Mucosa of stomach (tissue), 1 donor: ENCODE measurements around the gene NLE1.
A peak's percentile ranks its signal among the peaks of the same experiment; 100 is the strongest.

Experiments
- H3K27me3 ChIP-seq: one replicate; pipeline ENCODE4 v1.7.0; 2013; ENCODE audit warnings: mild to moderate bottlenecking, low read length; ENCODE audit not compliant: control insufficient read depth, insufficient read depth
- H3K36me3 ChIP-seq: one replicate; pipeline ENCODE4 v1.7.0; 2013; ENCODE audit warnings: low read length; ENCODE audit not compliant: control insufficient read depth, insufficient read depth
- H3K4me1 ChIP-seq: one replicate; pipeline ENCODE4 v1.7.0; 2013; ENCODE audit warnings: mild to moderate bottlenecking, low read length; ENCODE audit not compliant: control insufficient read depth, insufficient read depth
- H3K4me3 ChIP-seq: one replicate; pipeline ENCODE4 v1.7.0; 2013; ENCODE audit warnings: low read length
- H3K9ac ChIP-seq: one replicate; pipeline ENCODE4 v1.7.0; 2013; ENCODE audit warnings: mild to moderate bottlenecking, low read length, moderate library complexity
- H3K9me3 ChIP-seq: one replicate; pipeline ENCODE4 v1.7.0; 2013; ENCODE audit warnings: mild to moderate bottlenecking, low read length, moderate library complexity; ENCODE audit not compliant: control insufficient read depth
- donor health status: Pancreatic carcinoma.

NLE1 gene

GRCh38 chr17:35135322-35135721 lies 6.8 kb downstream of the NLE1 start:
- peaks cover 13% of the 10 kb centered on the region for H3K36me3 ChIP-seq
- H3K4me3 ChIP-seq = no peak overlapping the region
- H3K27me3 ChIP-seq = no peaks in the 10 kb centered on the region
- no peak overlapping the region for H3K9ac ChIP-seq
- H3K9me3 ChIP-seq = no peaks in the 10 kb centered on the region
- no peaks in the 10 kb centered on the region for H3K4me1 ChIP-seq

GRCh38 chr17:35132816-35133550 lies 9.1 kb downstream of the NLE1 start:
- Histone ChIP-seq H3K9me3 (no peaks in the 10 kb centered on the region), H3K4me3 (no peak overlapping the region), H3K9ac (no peak overlapping the region), H3K27me3 (no peaks in the 10 kb centered on the region), H3K36me3 (peaks cover 13% of the 10 kb centered on the region), H3K4me1 (no peaks in the 10 kb centered on the region)

- H3K9me3 ChIP-seq = no peaks in the 10 kb centered on the region
- H3K27me3 ChIP-seq = no peaks in the 10 kb centered on the region
- peaks cover 13% of the 10 kb centered on the region for H3K36me3 ChIP-seq
- H3K4me1 ChIP-seq = no peaks in the 10 kb centered on the region
- H3K9ac ChIP-seq = no peak overlapping the region
- H3K4me3 ChIP-seq = no peak overlapping the region
Observed at GRCh38 chr17:35132099-35132498, 10.0 kb downstream of the NLE1 start.

- Histone ChIP-seq H3K4me1 (no peaks in the 10 kb centered on the region), H3K9ac (no peak overlapping the region)
Observed at GRCh38 chr17:35130392-35130791, 11.7 kb downstream of the NLE1 start.

GRCh38 chr17:35129973-35130351 lies 12.1 kb downstream of the NLE1 start:
- no peak overlapping the region for H3K9ac ChIP-seq
- H3K9me3 ChIP-seq = no peaks in the 10 kb centered on the region
- no peaks in the 10 kb centered on the region for H3K27me3 ChIP-seq
- no peak overlapping the region for H3K4me3 ChIP-seq
- no peaks in the 10 kb centered on the region for H3K4me1 ChIP-seq
- H3K36me3 ChIP-seq = peaks cover 9% of the 10 kb centered on the region

More at GRCh38 chr17:35130392-35130791, 11.7 kb downstream of the NLE1 start:
- H3K4me3 ChIP-seq = no peak overlapping the region
- peaks cover 9% of the 10 kb centered on the region for H3K36me3 ChIP-seq
- no peaks in the 10 kb centered on the region for H3K27me3 ChIP-seq
- no peaks in the 10 kb centered on the region for H3K9me3 ChIP-seq

GRCh38 chr17:35129154-35129972 lies 12.7 kb downstream of the NLE1 start:
- no peak overlapping the region for H3K9ac ChIP-seq
- H3K9me3 ChIP-seq = no peaks in the 10 kb centered on the region
- H3K36me3 ChIP-seq = peaks cover 9% of the 10 kb centered on the region
- H3K4me3 ChIP-seq = no peak overlapping the region
- H3K27me3 ChIP-seq = no peaks in the 10 kb centered on the region
- no peaks in the 10 kb centered on the region for H3K4me1 ChIP-seq

- peaks cover 5% of the 10 kb centered on the region for H3K36me3 ChIP-seq
- H3K27me3 ChIP-seq = no peaks in the 10 kb centered on the region
- H3K4me3 ChIP-seq = no peak overlapping the region
- H3K9me3 ChIP-seq = no peaks in the 10 kb centered on the region
- H3K4me1 ChIP-seq = no peaks in the 10 kb centered on the region
- no peak overlapping the region for H3K9ac ChIP-seq
Observed at GRCh38 chr17:35127751-35128514, 14.2 kb downstream of the NLE1 start.

- H3K27me3 ChIP-seq = no peaks in the 10 kb centered on the region
- peaks cover 17% of the 10 kb centered on the region for H3K4me1 ChIP-seq
- H3K36me3 ChIP-seq = no peaks in the 10 kb centered on the region
- H3K9ac ChIP-seq = no peak within 1 kb of the TSS
- H3K4me3 ChIP-seq = no peak within 1 kb of the TSS
- no peaks in the 10 kb centered on the region for H3K9me3 ChIP-seq
Observed at GRCh38 chr17:35121315-35121714, 20.8 kb downstream of the NLE1 start, which contains the start of gene FNDC8. FNDC8 (plus strand) TSS chr17:35121615; CDS start chr17:35121694, 79 bp downstream.

GRCh38 chr17:35119370-35120165 lies 22.5 kb downstream of the NLE1 start, which contains the start of gene RAD51D:
RAD51D (minus strand) TSS chr17:35119860; CDS start chr17:35119613, 247 bp downstream.
- no peaks in the 10 kb centered on the region for H3K36me3 ChIP-seq
- H3K27me3 ChIP-seq = no peaks in the 10 kb centered on the region
- peaks cover 17% of the 10 kb centered on the region for H3K4me1 ChIP-seq
- peak within 1 kb of the TSS; percentile 84 for H3K4me3 ChIP-seq
- no peaks in the 10 kb centered on the region for H3K9me3 ChIP-seq
- peak within 1 kb of the TSS; percentile 93 for H3K9ac ChIP-seq

GRCh38 chr17:35117984-35118383 lies 24.1 kb downstream of the NLE1 start:
- Histone ChIP-seq H3K27me3 (no peaks in the 10 kb centered on the region), H3K4me1 (peaks cover 17% of the 10 kb centered on the region), H3K4me3 (no peak overlapping the region), H3K9ac (no peak overlapping the region), H3K36me3 (no peaks in the 10 kb centered on the region), H3K9me3 (no peaks in the 10 kb centered on the region)

- Histone ChIP-seq H3K4me3 (no peak overlapping the region), H3K9me3 (no peaks in the 10 kb centered on the region), H3K36me3 (no peaks in the 10 kb centered on the region), H3K4me1 (peaks cover 17% of the 10 kb centered on the region), H3K9ac (no peak overlapping the region), H3K27me3 (no peaks in the 10 kb centered on the region)
Observed at GRCh38 chr17:35116845-35117244, 25.3 kb downstream of the NLE1 start.
